ENCODE results near the gene IGF2BP2. TPM values are rescaled to one million over a fixed set of nuclear protein-coding genes. Genes with fewer than 3 reads are reported as not detected.

The IGF2BP2 gene
- total RNA-seq, 1 experiment from 2014 or later: 66.2 TPM

DNA sequence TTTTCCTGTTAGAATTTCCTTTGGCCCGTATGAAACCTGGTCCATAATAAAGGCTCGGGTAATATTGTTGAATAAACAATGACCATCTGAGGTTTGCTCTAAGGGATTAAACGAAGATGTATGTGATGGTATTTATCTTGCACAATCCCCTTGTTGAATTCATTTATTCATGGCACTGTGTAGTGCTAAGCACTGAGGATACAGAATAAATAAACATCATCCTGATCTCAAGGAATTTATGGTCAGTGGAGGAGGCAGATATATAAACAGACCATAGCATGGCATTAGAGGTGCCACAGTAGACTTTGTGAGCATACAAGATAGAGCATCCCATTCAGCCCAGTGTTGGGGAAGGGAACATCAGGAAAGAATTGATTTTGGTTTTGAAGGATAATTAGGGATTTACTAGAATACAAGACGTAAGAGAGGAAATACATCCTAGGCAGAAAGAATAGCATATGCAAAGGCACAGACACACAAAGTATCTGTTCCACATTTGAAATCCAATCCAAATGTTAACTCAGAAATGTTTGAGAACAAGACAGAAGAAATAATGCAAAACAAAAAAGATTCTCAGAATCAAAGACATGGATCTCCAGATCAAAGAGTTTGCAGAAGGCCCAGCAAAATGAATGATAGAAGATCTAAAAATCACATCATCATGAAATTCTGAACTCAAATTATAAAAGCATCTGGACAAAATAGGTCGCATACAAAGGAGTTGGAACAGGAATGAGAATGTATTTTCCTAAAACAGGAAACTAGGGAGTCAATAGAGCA, 5.4 kb upstream of the IGF2BP2 start:
- CTCF ChIA-PET: no interaction called here

DNA sequence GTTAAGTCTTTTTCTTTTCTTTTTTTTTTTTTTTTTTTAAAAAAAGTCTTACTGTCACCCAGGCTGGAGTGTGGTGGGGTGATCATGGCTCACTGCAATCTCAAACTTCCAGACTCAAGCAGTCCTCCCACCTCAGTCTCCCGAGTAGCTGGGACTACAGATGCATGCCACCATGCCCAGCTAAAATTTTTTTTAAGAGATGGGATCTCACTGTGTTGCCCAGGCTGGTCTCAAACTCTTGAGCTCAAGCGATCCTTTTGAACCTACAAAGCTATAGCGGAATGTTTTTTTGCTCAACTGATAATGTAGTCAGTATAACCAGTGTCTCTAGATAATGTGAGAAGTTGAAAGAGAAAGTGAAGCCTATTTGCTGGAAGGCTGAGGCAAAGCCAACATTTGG, 3.9 kb upstream of the IGF2BP2 start:
- H3K36me3 ChIP-seq (ENCODE audit: insufficient read depth, low read length, poor library complexity, severe bottlenecking): no peaks in the 10 kb centered on the region
- intact Hi-C loops (cut with micrococcal nuclease; ENCODE audit: unreplicated experiment): no loop called here
- no peaks in the 10 kb centered on the region for H3K9me3 ChIP-seq (ENCODE audit: low read depth, low read length, poor library complexity, severe bottlenecking)
- H3K4me3 ChIP-seq (ENCODE audit: low read depth, low read length, poor library complexity, severe bottlenecking): no peak overlapping the region
- no peak overlapping the region for H3K27ac ChIP-seq (ENCODE audit: low read depth, low read length, poor library complexity, severe bottlenecking)
- ChIA-PET CTCF (no interaction called here), POLR2A (ENCODE audit: low non-redundant PET) (no interaction called here)
- no peak for DNase-seq (ENCODE audit: low spot score)
- peaks cover 4% of the 10 kb centered on the region for H3K4me1 ChIP-seq (ENCODE audit: insufficient read depth, low read length, poor library complexity, severe bottlenecking)
- TF ChIP-seq, protein P1, sequence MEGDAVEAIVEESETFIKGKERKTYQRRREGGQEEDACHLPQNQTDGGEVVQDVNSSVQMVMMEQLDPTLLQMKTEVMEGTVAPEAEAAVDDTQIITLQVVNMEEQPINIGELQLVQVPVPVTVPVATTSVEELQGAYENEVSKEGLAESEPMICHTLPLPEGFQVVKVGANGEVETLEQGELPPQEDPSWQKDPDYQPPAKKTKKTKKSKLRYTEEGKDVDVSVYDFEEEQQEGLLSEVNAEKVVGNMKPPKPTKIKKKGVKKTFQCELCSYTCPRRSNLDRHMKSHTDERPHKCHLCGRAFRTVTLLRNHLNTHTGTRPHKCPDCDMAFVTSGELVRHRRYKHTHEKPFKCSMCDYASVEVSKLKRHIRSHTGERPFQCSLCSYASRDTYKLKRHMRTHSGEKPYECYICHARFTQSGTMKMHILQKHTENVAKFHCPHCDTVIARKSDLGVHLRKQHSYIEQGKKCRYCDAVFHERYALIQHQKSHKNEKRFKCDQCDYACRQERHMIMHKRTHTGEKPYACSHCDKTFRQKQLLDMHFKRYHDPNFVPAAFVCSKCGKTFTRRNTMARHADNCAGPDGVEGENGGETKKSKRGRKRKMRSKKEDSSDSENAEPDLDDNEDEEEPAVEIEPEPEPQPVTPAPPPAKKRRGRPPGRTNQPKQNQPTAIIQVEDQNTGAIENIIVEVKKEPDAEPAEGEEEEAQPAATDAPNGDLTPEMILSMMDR (conservative IDR thresholded peaks at IDR 0.05; ENCODE audit: low read depth, low read length): no peak
- TF ChIP-seq EZH2 (IDR thresholded peaks at IDR 0.05; ENCODE audit: borderline replicate concordance, low read depth, low read length, poor library complexity, severe bottlenecking): no peak
- BruUV-seq (replicated peaks): no TSS peak
- H3K27me3 ChIP-seq (replicated peaks; ENCODE audit: insufficient read depth, low read depth, low read length, poor library complexity): no peaks in the 10 kb centered on the region

More for the DNA sequence above, 5.4 kb upstream of the IGF2BP2 start:
- H3K27me3 ChIP-seq (replicated peaks; ENCODE audit: insufficient read depth, low read depth, low read length, poor library complexity): no peaks in the 10 kb centered on the region
- no peaks in the 10 kb centered on the region for H3K36me3 ChIP-seq (ENCODE audit: insufficient read depth, low read length, poor library complexity, severe bottlenecking)
- TF ChIP-seq, protein P1 (conservative IDR thresholded peaks at IDR 0.05; ENCODE audit: low read depth, low read length): no peak
- no peak for TF ChIP-seq EZH2 (IDR thresholded peaks at IDR 0.05; ENCODE audit: borderline replicate concordance, low read depth, low read length, poor library complexity, severe bottlenecking)
- no peak overlapping the region for H3K4me3 ChIP-seq (ENCODE audit: low read depth, low read length, poor library complexity, severe bottlenecking)
- no TSS peak for BruUV-seq (replicated peaks)
- peaks cover 4% of the 10 kb centered on the region for H3K4me1 ChIP-seq (ENCODE audit: insufficient read depth, low read length, poor library complexity, severe bottlenecking)
- no peak for DNase-seq (ENCODE audit: low spot score)
- no peaks in the 10 kb centered on the region for H3K9me3 ChIP-seq (ENCODE audit: low read depth, low read length, poor library complexity, severe bottlenecking)
- H3K27ac ChIP-seq (ENCODE audit: low read depth, low read length, poor library complexity, severe bottlenecking): no peak overlapping the region
- intact Hi-C loops (cut with micrococcal nuclease; ENCODE audit: unreplicated experiment): no loop called here
- POLR2A ChIA-PET (ENCODE audit: low non-redundant PET): interaction anchor here (0.5 kb wide), 1 partner anchor 198 kb away, joined by 16 read pairs; no protein-coding TSS in a partner anchor

DNA sequence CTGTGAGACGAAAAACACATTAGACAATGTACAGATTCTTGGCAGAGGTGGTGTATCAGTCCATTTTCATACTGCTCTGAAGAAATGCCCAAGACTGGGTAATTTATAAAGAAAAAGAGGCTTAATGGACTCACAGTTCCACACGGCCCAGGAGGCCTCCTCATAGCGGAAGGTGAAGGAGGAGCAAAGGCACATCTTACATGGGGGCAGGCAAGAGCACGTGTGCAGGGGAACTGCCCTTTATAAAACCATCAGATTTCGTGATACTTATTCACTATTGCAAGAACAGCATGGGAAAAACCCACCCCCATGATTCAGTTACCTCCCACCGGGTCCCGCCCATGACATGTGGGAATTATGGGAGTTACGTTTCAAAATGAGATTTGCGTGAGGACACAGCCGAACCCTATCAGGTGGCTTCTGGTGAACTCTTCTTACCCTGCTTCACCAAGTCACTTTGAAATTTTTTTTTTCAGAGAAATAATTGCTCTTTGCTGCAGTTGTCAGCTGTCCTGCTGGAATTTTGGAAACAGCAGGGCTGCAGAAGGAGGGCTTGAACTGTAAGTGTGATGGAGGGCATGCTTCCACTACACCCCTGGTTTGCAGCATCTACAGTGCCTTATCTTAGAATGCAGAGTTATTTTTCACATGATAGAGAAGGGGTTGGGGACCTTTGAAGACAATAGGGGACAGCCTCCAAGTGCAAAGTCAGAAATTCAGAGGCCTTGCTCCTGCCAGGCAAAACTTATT, 2.9 kb upstream of the IGF2BP2 start:
- CTCF ChIA-PET: no interaction called here
- no TSS peak for BruUV-seq (replicated peaks)
- no peaks in the 10 kb centered on the region for H3K9me3 ChIP-seq (ENCODE audit: low read depth, low read length, poor library complexity, severe bottlenecking)
- no peak overlapping the region for H3K27ac ChIP-seq (ENCODE audit: low read depth, low read length, poor library complexity, severe bottlenecking)
- peaks cover 4% of the 10 kb centered on the region for H3K4me1 ChIP-seq (ENCODE audit: insufficient read depth, low read length, poor library complexity, severe bottlenecking)
- no peaks in the 10 kb centered on the region for H3K27me3 ChIP-seq (replicated peaks; ENCODE audit: insufficient read depth, low read depth, low read length, poor library complexity)
- POLR2A ChIA-PET (ENCODE audit: low non-redundant PET): no interaction called here
- H3K36me3 ChIP-seq (ENCODE audit: insufficient read depth, low read length, poor library complexity, severe bottlenecking): no peaks in the 10 kb centered on the region
- H3K4me3 ChIP-seq (ENCODE audit: low read depth, low read length, poor library complexity, severe bottlenecking): no peak overlapping the region
- TF ChIP-seq EZH2 (IDR thresholded peaks at IDR 0.05; ENCODE audit: borderline replicate concordance, low read depth, low read length, poor library complexity, severe bottlenecking): no peak
- TF ChIP-seq, protein P1 (conservative IDR thresholded peaks at IDR 0.05; ENCODE audit: low read depth, low read length): no peak
- DNase-seq (ENCODE audit: low spot score): no peak
- intact Hi-C loops (cut with micrococcal nuclease; ENCODE audit: unreplicated experiment): no loop called here

Data from A673 (cell line).